ENCODE results near the gene AKAP6. TPM values are rescaled to one million over a fixed set of nuclear protein-coding genes. Genes with fewer than 3 reads are reported as not detected.
A peak's percentile ranks its signal among the peaks of the same experiment; 100 is the strongest.

The AKAP6 gene
- total RNA-seq, 1 experiment from 2014 or later = 1.1 TPM

DNA sequence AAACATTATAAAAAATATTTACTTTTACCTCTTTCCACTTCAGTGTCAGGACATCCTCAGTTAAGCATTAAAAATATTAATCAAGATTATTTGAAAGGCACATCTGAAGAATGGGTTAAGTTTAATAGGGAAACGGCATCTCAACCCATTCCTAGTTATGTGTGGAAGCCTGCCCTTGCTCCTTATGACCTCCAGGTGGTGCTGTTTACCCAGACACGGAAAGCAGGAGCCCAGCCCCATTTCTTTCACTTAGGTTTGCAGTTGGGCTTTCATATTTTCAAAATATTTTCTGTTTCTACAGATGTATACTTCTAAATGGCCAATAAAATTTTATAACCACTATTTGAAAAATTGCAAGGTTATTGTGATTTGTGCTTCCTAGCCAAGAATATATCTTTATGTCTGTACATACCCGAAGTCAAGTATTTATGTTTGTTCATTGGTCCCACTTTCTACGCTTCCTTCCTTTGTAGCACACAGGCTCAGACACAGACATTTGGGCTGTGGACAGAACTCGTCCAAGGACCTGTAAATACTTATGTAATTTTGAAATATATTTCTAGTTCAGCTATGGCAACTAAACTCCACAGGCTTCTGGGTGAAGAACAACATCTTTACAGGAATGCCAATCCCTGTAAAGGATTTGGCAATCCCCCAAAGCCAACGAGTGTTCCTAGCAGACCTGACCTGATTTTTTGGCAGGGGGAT lies 247.1 kb downstream of the AKAP6 start:
- H2BK15ac ChIP-seq (ENCODE audit: low read depth, low read length) = no peak overlapping the region
- no peaks in the 10 kb centered on the region for H3K23me2 ChIP-seq (ENCODE audit: insufficient read length, low read depth, low read length, poor library complexity, severe bottlenecking)
- H4K91ac ChIP-seq (ENCODE audit: insufficient read length, low read depth, low read length) = no peak overlapping the region
- H2BK120ac ChIP-seq (ENCODE audit: low read depth, low read length, poor library complexity, severe bottlenecking) = no peak overlapping the region
- H3K18ac ChIP-seq (ENCODE audit: insufficient read length, low read depth, low read length) = no peak overlapping the region
- H3T11ph ChIP-seq (ENCODE audit: low read length) = no peak overlapping the region
- TF ChIP-seq, protein P1, sequence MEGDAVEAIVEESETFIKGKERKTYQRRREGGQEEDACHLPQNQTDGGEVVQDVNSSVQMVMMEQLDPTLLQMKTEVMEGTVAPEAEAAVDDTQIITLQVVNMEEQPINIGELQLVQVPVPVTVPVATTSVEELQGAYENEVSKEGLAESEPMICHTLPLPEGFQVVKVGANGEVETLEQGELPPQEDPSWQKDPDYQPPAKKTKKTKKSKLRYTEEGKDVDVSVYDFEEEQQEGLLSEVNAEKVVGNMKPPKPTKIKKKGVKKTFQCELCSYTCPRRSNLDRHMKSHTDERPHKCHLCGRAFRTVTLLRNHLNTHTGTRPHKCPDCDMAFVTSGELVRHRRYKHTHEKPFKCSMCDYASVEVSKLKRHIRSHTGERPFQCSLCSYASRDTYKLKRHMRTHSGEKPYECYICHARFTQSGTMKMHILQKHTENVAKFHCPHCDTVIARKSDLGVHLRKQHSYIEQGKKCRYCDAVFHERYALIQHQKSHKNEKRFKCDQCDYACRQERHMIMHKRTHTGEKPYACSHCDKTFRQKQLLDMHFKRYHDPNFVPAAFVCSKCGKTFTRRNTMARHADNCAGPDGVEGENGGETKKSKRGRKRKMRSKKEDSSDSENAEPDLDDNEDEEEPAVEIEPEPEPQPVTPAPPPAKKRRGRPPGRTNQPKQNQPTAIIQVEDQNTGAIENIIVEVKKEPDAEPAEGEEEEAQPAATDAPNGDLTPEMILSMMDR (conservative IDR thresholded peaks at IDR 0.05) = peak; percentile 96
- no peaks in the 10 kb centered on the region for H4K20me1 ChIP-seq (ENCODE audit: control insufficient read depth, insufficient read depth, insufficient read length)
- H2BK12ac ChIP-seq (ENCODE audit: insufficient read length, low read depth, low read length) = no peak overlapping the region
- no CpG with 5 or more reads among the region's 6 CpGs for WGBS (ENCODE audit: extremely low coverage, insufficient read length, low lambda C conversion rate)
- H3K27ac Mint-ChIP-seq = no peak overlapping the region
- H3K9me3 ChIP-seq (ENCODE audit: control insufficient read depth, low read depth, low read length) = no peaks in the 10 kb centered on the region
- peaks cover 0 to 2% (median 0%) of the 10 kb centered on the region in 3 experiments; a peak in 1 of 7 replicates for H3K36me3 Mint-ChIP-seq (ENCODE audit: insufficient read depth in 1 of 3, low read depth in 3 of 3)
- H2AK5ac ChIP-seq (ENCODE audit: insufficient read length, low read length) = no peak overlapping the region
- no peak overlapping the region for H3K14ac ChIP-seq (ENCODE audit: insufficient read depth, low read length)
- no peak overlapping the region for H3K4me3 Mint-ChIP-seq
- no peak overlapping the region for H2AFZ ChIP-seq (ENCODE audit: low read length)
- H3K27me3 Mint-ChIP-seq (ENCODE audit: low read depth) = no peaks in the 10 kb centered on the region
- H4K5ac ChIP-seq (ENCODE audit: insufficient read length, low read depth, low read length) = no peak overlapping the region
- peak; percentile 28 for DNase-seq
- H2BK20ac ChIP-seq (ENCODE audit: low read depth, low read length, poor library complexity, severe bottlenecking) = no peak overlapping the region
- no peak overlapping the region for H3K27ac ChIP-seq (ENCODE audit: insufficient read length, low read depth, low read length)
- no peak overlapping the region for H3K23ac ChIP-seq (ENCODE audit: insufficient read length, low read depth, low read length)
- H3K27me3 ChIP-seq (ENCODE audit: insufficient read depth, low read length) = no peaks in the 10 kb centered on the region
- peaks cover 0 to 3% of the 10 kb centered on the region in 2 experiments; a peak in 1 of 5 replicates for H3K9me3 Mint-ChIP-seq
- H3K4me2 ChIP-seq (ENCODE audit: insufficient read depth, insufficient read length, low read length) = no peak overlapping the region
- no peak overlapping the region for H3K4ac ChIP-seq (ENCODE audit: low read depth, low read length)
- H3K4me1 Mint-ChIP-seq = peaks cover 0 to 7% of the 10 kb centered on the region in 2 experiments; a peak in 2 of 4 replicates
- H3K79me2 ChIP-seq (ENCODE audit: insufficient read depth, low read length) = no peaks in the 10 kb centered on the region
- no peak overlapping the region for H3K9ac ChIP-seq (ENCODE audit: extremely low read depth, insufficient read length, low read length)
- no peak overlapping the region for H2BK5ac ChIP-seq (ENCODE audit: insufficient read length, low read length)
- no peaks in the 10 kb centered on the region for H3K79me1 ChIP-seq (ENCODE audit: insufficient read depth, low read depth, low read length, poor library complexity, severe bottlenecking)
- H3K4me1 ChIP-seq (ENCODE audit: insufficient read depth, low read length) = no peaks in the 10 kb centered on the region
- H3K56ac ChIP-seq (ENCODE audit: insufficient read length, low read depth, low read length) = no peak overlapping the region
- H4K8ac ChIP-seq (replicated peaks; ENCODE audit: insufficient read length, low read depth, low read length) = no peak overlapping the region

Measured in H9 (cell line).